Neural cell (in vitro differentiated cells): Measurements from ENCODE around the gene BRI3BP.

Experiments
- CTCF ChIP-seq: fragments of 450-650 bp; IDR thresholded peaks from 2 replicates; pipeline ENCODE4 v1.5.1; 2014; ENCODE audit warnings: antibody characterized with exemption, mild to moderate bottlenecking, moderate library complexity; ENCODE audit not compliant: poor library complexity, severe bottlenecking
- EP300 ChIP-seq: fragments of 450-650 bp; conservative IDR thresholded peaks from 2 replicates; pipeline ENCODE4 v1.6.1; 2014; ENCODE audit warnings: antibody characterized with exemption, mild to moderate bottlenecking, moderate library complexity; ENCODE audit not compliant: poor library complexity, severe bottlenecking
- EZH2 ChIP-seq: fragments of 200-600, 300-800 bp; shearing (Covaris generic), sonication (generic); IDR thresholded peaks from 2 replicates; pipeline ENCODE4 v1.6.1; 2014; ENCODE audit warnings: antibody characterized with exemption, low read length, borderline replicate concordance, mild to moderate bottlenecking; ENCODE audit not compliant: insufficient read depth, poor library complexity, severe bottlenecking
- MXI1 ChIP-seq: fragments of 450-650 bp; conservative IDR thresholded peaks from 2 replicates; pipeline ENCODE4 v1.6.1; 2014; ENCODE audit warnings: antibody characterized with exemption, mild to moderate bottlenecking; ENCODE audit not compliant: poor library complexity, severe bottlenecking
- POLR2AphosphoS5 ChIP-seq: IDR thresholded peaks from 2 replicates; pipeline ENCODE4 v1.6.1; 2012
- REST ChIP-seq: IDR thresholded peaks from 2 replicates; pipeline ENCODE4 v1.6.1; 2012; ENCODE audit warnings: borderline replicate concordance

- TF ChIP-seq CTCF (no peak), EZH2 (no peak), EP300 (no peak), REST (no peak), POLR2AphosphoS5 (no peak), MXI1 (no peak)
Observed at GRCh38 chr12:125038976-125039625, 45.7 kb downstream of the BRI3BP start.
